NCI-H187 treated with DMSO at 0.1 percent for 48 hours (cell line): Measurements from ENCODE around the gene SETD2.
"Not testable (repeated sequence)": the region's sequence is repeated elsewhere in the genome, so short reads cannot be mapped to it uniquely, and the experiment has no call there.

Experiments
- DNase-seq: peaks from one replicate; lab custom pipeline; 2025; lab: John Stamatoyannopoulos, UW

SETD2 gene

GRCh38 chr3:47164007-47164881 lies at the start of gene SETD2:
Gene SETD2 (minus strand): TSS chr3:47164113. CDS start chr3:47163924, 189 bp downstream.
- peak; percentile 47 for DNase-seq

GRCh38 chr3:47210863-47211405 lies 47.0 kb upstream of the SETD2 start:
- no peak for DNase-seq

GRCh38 chr3:47206022-47206421 lies 42.1 kb upstream of the SETD2 start:
- DNase-seq = not testable (repeated sequence)

- DNase-seq = no peak
Measured at GRCh38 chr3:47204875-47205274, 41.0 kb upstream of the SETD2 start.

- no peak for DNase-seq
Measured at GRCh38 chr3:47202542-47202941, 38.6 kb upstream of the SETD2 start.

- DNase-seq = no peak
Measured at GRCh38 chr3:47197287-47197686, 33.4 kb upstream of the SETD2 start.

GRCh38 chr3:47194994-47195393 lies 31.1 kb upstream of the SETD2 start:
- no peak for DNase-seq

- DNase-seq = no peak
Measured at GRCh38 chr3:47193871-47194859, 30.3 kb upstream of the SETD2 start.

- no peak for DNase-seq
Measured at GRCh38 chr3:47186285-47186684, 22.4 kb upstream of the SETD2 start.

GRCh38 chr3:47181685-47182084 lies 17.8 kb upstream of the SETD2 start:
- not testable (repeated sequence) for DNase-seq

- DNase-seq = not testable (repeated sequence)
Measured at GRCh38 chr3:47180011-47180410, 16.1 kb upstream of the SETD2 start.

GRCh38 chr3:47176582-47176981 lies 12.7 kb upstream of the SETD2 start:
- DNase-seq = no peak

- no peak for DNase-seq
Measured at GRCh38 chr3:47163169-47164006, 525 bp downstream of the SETD2 start.

GRCh38 chr3:47162697-47163168 lies 1.2 kb downstream of the SETD2 start:
- DNase-seq = no peak

- no peak for DNase-seq
Measured at GRCh38 chr3:47161983-47162696, 1.8 kb downstream of the SETD2 start.

- no peak for DNase-seq
Measured at GRCh38 chr3:47159820-47160219, 4.1 kb downstream of the SETD2 start.

GRCh38 chr3:47158208-47158607 lies 5.7 kb downstream of the SETD2 start:
- no peak for DNase-seq

GRCh38 chr3:47156396-47156795 lies 7.5 kb downstream of the SETD2 start:
- no peak for DNase-seq

GRCh38 chr3:47152578-47152977 lies 11.3 kb downstream of the SETD2 start:
- DNase-seq = no peak

GRCh38 chr3:47151836-47152235 lies 12.1 kb downstream of the SETD2 start:
- no peak for DNase-seq
